ENCODE results near the gene IMMP2L.
"Not testable (repeated sequence)": the region's sequence is repeated elsewhere in the genome, so short reads cannot be mapped to it uniquely, and the experiment has no call there.

IMMP2L gene

DNA sequence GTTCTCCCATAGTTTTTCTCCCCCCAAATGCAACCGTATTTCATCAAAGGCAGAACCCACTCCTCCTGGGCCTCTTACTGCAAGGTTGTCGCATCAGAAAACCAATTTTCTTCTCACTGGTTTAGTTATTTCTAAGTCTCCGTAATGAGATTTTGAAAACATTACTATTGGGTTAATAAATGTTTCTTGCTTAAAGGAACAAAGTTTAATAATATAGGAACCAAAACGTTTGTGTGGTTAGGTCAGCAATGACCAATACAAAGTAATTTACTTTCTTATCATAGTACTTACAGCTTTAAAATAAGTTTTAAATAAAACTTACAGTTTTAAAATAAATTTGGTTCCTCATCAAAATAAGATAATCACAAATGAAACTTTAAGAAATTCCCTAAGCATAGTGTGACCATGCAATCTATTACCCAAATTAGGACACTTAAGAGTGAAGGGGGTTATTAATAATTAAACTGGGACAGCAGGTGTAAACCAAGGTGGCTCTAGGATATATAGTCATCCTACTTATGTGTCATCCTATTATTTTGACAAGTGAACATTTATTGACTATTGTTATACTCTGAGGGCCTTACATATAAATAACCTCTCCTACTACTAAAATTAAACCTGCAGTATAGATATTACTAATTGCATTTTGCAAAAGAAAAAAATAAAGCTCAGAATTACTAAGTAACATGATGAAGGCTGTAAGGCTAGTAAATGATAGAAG lies 886.7 kb downstream of the IMMP2L start:
- no peak for DNase-seq

DNA sequence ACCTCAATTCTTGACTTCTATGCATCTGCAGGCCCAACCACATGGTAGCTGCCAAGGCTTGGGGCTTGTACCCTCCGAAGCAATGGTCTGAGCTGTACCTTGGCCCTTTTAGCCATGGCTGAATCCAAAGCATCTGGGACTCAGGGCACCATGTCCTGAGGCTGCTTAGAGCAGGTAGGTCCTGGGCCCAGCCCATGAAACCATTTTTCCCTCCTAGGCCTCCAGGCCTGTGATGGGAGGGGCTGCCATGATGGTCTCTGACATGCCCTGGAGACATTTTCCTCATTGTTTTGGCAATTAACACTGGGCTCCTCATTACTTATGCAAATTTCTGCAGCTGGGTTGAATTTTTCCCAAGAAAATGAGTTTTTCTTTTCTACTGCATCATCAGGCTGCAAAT lies 889.1 kb downstream of the IMMP2L start:
- no peak for DNase-seq

DNA sequence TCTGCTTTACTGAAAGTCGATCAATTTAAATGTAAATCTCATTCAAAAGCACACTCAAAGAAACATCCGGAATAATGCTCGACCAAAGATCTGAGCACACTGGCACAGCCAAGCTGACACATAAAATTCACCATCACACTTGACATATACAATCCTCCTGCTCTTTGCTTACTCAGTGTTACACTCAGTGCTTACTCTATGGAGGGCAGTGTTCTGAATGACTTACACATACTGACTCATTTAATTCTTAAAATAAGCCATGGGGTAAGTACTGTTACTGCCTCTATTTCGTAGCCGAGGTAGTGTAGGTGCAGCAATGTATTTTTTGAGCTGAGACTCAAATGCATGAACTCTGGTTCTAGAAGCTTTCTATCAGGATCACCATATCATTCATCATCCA lies 892.9 kb downstream of the IMMP2L start:
- no peak for DNase-seq

DNA sequence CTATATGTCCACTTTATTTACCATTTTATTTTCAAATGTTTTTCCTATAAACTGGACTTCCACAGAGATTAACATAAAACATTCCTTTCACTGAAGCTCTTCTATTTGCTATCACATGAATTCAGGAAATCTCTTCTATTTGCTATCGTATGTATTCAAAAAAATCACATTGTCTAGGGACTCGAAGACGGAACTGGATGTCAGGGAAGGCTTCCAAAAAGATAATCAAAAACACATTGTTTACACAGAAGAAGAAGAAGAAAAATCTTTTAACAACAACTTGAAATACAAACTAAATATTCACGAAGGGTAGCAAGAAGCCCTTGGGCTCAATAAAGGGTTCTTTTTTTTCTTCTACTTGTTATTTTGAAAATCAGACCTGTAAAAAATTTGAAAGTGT lies 897.5 kb downstream of the IMMP2L start:
- DNase-seq = no peak

DNA sequence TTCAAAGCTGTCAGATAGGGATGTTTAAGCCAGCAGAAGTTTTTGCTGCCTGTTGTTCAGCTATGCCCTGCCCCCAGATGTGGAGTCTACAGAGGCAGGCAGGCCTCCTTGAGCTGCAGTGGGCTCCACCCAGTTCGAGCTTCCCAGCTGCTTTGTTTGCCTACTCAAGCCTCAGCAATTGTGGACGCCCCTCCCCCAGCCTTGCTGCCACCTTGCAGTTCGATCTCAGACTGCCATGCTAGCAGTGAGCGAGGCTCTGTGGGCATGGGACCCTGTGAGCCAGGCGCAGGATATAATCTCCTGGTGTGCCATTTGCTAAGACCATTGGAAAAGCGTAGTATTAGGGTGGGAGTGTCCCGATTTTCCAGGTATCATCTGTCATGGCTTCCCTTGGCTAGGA lies 901.7 kb downstream of the IMMP2L start:
- DNase-seq = not testable (repeated sequence)

DNA sequence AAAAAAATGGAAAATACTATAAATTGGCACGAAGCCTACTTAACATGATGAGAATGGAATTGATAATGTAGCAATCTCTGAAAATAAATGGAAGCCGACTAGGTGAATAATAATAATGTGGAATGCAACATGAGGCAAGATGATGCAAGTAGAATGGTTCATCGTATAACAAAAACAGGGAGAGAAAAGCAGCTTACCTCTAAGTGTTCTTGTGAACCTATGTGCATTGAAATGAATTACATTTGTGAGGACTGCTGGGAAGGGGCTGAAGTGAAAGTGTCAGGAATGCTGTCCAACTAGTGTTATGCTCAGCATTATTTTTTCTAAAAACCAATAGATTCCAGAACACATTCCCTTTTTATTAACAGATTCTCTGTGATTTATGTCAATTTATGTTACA lies 912.0 kb downstream of the IMMP2L start:
- no peak for DNase-seq

DNA sequence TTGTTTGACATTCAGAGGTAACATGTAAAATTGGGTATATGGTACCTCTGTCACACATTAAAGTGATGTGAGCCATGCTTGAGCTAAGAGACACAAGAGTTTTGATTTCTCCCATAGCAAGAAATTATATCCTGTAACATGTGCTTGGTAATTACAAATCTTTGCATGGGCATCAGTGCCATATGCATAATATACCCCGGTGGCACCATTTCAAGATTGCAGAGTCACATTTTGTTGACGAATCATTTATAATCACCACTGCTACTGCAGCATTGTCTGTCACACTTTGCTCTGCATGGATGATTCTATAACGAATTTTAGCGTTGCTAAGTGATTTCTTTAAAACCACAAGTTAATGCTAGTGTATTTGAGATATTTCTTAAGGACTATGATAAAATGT lies 915.0 kb downstream of the IMMP2L start:
- no peak for DNase-seq

DNA sequence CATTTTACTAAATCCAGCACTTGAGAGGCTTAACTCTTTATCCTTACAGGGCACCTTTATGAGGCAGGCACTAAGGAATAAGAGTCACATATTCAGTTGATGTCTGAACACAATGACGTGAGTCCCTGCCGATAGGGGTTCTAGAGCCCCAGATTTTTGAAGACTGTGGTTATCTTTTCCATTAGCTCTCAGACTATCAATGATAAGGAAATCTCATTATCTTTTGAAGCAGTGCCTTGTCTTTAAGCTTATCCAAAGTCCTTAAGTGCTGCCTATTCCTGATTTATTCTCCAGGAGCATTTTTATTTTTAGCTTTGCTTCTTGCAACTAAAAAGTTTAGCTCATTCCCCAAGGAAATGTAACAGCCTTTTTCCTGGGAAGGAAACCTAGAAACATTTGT lies 915.5 kb downstream of the IMMP2L start:
- DNase-seq = no peak

DNA sequence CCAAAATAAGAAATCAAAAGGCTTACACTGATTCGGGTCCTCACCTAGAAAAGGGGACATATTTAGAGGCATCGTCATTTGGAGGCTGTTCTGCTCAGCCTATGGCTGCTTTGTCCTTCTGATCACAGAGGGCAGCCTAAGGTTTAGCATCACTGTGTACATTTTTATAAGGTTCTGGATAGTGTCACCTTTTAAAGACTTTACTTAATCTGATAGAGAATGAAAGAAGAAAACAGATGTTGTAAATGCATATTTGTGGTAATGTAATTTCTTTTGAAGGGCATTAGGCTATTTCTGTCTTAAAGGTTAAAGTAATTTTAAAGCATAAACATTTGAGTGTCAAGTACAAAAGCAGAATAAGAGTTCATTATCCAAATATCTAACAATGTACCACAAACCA lies 916.7 kb downstream of the IMMP2L start:
- no peak for DNase-seq

DNA sequence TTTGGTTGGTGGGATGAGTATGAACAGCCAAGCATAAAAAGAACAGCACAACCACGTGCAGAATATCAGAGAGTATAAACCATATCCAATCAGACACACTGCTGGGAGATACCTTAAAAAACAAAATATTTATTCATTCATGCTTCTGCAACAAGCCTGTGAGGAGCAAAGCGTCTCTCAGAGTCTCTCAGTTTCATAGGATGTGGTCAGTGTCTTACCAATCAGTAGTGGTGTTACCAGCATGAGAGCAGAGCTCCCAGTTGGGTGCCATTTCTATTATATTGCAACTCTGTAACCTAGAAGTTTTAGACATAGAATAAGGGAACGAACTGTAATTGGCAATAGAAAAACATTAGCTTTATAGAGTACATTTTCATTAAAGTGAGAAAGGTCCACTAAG lies 917.2 kb downstream of the IMMP2L start:
- no peak for DNase-seq

DNA sequence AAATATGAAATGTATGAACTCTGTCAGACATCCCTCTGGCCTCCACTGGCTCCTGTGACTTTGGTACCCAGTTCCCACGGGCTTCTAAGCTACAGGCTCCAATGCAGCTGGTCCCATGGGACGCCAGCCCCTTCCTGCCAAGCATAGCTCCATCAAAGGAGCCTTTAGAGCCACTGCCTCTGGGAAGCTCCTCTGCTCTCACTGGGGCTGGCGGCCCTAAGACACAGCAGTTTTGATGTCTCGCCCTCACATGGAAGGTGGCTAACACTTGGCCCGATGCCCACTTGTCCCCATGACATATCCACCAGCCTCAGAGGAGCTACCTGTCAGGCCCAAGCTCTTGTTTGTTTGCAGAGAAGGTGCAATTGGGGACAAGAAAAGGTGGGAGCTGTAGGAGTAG lies 925.0 kb downstream of the IMMP2L start:
- DNase-seq = no peak

DNA sequence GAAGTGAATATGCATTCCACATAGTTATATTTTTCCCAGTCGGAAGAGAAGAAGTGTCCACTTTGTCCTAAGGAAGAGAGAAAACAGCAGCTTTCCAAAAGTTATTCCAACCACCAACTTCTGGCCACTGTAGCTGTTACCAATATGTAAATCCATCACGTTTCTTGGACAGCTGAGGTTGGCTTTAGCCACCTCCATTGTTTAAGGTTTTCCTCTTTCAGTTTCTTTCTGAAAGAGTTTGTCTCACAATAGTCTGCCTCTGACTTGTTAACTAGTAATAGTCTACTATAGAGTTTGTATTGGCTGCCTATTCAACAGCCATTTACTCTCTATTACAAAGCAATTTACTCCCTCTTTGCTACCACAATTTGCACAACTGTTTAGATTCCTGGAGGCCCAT lies 929.0 kb downstream of the IMMP2L start:
- no peak for DNase-seq

DNA sequence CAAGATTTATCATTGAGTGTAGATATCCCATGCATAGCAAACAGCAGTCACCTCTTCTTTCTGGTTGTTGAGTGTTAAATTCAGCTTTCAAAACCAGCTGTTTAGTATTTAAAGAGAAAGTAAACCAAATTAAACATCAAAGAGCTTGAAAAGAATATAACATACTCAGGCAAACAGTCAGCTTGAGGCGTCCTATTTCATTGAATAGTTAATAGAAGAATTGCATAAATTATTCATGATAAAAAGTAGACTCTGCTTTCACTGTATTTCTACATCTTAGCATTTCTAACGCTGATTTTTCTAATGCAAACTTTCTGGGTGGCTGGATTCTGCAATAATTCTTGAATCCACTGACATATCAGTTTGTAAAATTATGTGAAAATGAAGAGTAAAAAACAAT lies 935.9 kb downstream of the IMMP2L start:
- no peak for DNase-seq

DNA sequence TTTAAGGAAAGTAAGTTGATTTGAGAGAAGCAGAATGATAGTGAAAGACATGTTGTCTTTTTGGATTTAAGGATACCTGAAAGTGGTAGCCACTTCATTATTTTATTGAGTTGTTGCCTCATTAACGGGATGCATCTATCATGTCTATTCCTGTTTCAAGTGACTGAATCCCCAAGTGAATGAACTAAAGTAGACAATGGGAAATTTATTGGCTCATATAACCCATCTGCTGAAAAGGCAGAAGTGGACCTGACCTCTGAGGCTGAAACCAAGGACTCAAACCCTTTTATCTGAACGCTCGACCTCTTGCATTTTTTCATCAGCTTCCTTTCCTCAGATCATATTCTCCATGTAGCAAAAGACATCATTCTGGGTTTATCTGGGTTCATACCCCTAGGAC lies 937.0 kb downstream of the IMMP2L start:
- no peak for DNase-seq

DNA sequence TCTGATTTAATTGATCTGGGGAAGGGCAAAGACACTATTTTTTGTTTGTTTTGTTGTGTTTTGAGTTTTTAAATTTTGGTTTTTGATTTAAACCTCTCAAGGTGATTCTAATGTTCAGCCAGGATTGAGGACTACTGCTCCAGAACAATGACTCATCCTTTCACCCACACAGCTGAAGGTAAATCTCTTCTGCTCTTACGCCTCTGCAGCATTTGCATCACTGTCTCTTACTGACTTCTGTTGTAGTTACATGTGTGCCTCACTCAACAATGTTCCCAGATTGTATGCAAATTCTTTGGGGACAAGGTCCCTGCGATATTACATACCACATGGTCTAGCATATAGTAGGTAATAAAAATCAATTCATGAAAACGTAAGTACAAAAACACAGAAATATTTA lies 938.9 kb downstream of the IMMP2L start:
- no peak for DNase-seq

DNA sequence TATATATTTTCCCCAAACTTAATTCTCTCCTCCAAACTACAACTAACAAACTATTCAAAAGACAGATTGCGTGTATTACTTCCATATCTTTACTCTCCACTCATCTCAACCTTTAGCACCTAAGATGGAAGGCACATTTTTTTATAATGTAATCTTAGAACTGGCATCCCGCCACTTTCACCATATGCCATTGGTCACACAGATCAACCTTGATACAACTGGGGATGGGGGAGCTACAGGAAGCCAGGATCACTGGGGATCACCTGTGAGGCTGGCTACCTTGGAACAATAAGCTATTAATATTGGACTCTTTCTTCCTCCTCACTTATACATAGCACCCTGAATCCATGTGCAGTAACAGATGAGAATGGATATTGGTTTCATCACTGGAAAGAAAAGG lies 941.0 kb downstream of the IMMP2L start:
- no peak for DNase-seq

DNA sequence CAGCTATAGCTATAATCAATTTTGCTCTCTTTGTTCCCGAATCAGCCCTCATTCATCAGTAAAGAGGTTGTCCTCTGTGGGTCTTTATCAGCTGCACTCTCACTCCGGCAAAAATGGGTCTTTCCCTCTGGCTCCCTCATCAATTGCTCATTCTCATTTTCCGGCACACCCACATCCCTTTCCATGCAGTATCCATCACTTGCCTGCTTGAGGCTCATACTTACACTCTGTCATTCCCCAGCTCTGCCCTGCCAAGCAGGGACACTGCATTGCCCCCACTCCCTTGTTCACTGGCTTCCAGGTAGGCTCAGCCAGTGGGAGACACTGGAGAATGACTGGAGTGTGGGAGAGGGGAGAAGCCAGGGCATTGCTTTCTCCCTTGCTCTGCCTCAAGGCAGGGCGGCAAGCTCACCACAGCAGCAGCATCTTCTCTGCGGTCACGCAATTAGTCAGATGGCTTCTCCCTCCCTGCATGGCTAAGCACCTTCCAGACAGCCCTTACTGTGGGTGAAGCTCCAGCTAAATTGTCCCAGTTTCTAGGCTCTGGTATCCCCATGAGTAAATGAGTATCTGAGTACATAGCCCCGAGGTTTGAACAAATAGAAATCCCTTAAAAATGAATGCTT lies 942.1 kb downstream of the IMMP2L start:
- DNase-seq = no peak

All from DMS 273 treated with DMSO at 0.1 percent for 48 hours (cell line).